Frontal cortex (tissue), 4 donors: ENCODE measurements around the gene HTRA3. TPM values are rescaled to one million over a fixed set of nuclear protein-coding genes. Genes with fewer than 3 reads are reported as not detected.

ENCODE experiments used
- DNase-seq, 2 donors: peaks; one replicate each; pipeline ENCODE4 v3.0.0; 2012; ENCODE audit warnings: low spot score in 2 of 2
- FAIRE-seq: peaks from 2 replicates; lab custom pipeline; 2012; peaks lifted over from hg19 to GRCh38; lab: Jason Lieb, UNC
- total RNA-seq: library from RNA; depleted of rRNA; stranded (reverse); fragments of >200 nt; gene quantifications from one replicate; pipeline ENCODE4 v1.2.3, GENCODE V29; 2014
- donor health status: control.
- donor health status: control.
- donor health status: control.

Gene HTRA3
- total RNA-seq, 1 donor from 2014 or later = 0.82 TPM

DNA sequence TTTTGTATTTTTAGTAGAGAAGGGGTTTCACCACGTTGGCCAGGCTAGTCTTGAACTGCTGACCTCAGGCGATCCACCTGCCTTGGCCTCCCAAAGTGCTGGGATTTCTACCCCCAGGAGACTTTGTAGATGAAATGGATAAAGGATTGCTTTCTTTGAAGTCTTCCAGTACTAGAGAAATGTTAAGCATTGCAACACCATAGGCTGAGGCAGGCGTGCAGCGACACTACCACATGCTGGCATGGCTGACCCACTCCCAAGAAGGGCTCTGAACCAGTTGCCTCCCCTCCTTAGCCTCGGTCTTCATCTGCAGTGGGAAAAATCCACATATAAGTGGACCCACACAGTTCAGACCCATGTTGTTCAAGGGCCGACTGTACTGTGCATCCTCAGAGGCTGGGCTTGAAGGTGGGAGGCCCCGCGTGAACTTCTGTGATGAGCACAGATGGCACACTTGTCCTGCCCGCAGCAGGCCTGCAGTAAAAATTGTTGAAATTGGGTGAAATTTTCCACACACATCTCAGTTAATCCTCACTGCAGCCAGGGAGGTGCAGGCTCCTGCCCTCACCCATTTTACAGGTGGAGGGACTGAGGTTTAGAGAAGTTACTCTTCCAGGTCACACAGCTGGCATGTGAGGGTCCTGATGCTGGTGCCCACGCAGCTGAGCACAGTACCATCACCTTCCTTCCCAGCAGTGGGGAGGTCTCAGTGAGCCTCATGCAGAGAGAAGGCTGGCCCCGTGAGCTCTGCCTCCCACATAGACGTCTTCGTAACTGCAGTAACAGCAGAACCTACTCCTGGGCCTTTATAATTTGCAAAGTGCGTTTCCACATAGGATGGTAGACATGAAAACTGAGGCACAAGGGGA is 35.5 kb downstream of the HTRA3 start:
- FAIRE-seq (no peak), DNase-seq (no peak)

DNA sequence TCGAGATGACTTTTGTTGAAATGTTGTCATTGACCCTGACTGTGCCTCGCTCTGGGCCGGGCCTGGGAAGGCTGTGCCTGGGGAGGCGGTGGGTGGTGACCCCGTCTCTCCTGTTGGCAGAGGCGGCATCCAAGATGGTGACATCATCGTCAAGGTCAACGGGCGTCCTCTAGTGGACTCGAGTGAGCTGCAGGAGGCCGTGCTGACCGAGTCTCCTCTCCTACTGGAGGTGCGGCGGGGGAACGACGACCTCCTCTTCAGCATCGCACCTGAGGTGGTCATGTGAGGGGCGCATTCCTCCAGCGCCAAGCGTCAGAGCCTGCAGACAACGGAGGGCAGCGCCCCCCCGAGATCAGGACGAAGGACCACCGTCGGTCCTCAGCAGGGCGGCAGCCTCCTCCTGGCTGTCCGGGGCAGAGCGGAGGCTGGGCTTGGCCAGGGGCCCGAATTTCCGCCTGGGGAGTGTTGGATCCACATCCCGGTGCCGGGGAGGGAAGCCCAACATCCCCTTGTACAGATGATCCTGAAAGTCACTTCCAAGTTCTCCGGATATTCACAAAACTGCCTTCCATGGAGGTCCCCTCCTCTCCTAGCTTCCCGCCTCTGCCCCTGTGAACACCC is 36.4 kb downstream of the HTRA3 start:
- DNase-seq = no peak

DNA sequence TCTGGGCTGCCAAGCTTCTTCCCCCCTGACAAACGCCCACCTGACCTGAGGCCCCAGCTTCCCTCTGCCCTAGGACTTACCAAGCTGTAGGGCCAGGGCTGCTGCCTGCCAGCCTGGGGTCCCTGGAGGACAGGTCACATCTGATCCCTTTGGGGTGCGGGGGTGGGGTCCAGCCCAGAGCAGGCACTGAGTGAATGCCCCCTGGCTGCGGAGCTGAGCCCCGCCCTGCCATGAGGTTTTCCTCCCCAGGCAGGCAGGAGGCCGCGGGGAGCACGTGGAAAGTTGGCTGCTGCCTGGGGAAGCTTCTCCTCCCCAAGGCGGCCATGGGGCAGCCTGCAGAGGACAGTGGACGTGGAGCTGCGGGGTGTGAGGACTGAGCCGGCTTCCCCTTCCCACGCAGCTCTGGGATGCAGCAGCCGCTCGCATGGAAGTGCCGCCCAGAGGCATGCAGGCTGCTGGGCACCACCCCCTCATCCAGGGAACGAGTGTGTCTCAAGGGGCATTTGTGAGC is 37.0 kb downstream of the HTRA3 start:
- FAIRE-seq = no peak
- peak in 1 of 2 donors; percentile 59 for DNase-seq

More for the DNA sequence above, 36.4 kb downstream of the HTRA3 start:
- no peak for FAIRE-seq

DNA sequence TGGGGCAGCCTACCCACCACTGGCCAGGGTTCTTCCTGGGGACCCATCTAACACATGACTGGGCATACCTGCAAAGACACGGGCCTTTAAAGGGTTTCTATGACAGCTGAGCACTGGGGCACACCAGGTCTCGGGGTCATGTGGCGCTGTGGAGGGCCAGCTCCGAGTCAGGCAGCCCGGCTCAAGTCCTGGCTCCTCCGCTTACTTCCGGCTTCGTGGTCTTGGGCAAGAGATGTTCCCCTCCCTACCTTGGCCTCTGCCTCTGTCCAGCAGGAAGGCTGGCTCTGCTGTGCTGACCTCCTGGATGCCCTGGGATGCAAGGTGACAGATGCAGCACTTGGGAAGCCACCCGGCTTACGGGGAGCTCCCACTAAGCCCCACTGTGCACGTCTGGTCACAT is 37.6 kb downstream of the HTRA3 start:
- FAIRE-seq = no peak
- no peak for DNase-seq

DNA sequence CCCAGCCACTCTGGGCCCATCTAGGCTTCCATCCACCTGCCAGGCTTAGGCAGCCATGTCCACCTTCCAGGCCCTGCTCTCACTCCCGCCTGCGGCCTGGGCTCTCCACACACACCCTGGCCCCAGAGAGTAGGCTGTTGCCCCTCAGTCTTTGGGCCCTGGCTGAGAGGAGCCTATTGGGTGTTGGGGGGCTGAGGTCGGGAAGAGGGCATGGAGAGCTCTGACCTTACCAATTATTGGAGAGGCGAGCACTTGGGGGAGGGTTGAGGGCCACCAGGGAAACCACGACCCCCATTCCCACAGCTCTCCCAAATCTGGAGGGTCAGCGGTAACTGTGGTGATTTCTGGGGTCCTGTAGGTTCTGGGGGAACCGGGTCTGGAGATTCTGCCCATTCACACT is 38.2 kb downstream of the HTRA3 start:
- DNase-seq (no peak), FAIRE-seq (no peak)

DNA sequence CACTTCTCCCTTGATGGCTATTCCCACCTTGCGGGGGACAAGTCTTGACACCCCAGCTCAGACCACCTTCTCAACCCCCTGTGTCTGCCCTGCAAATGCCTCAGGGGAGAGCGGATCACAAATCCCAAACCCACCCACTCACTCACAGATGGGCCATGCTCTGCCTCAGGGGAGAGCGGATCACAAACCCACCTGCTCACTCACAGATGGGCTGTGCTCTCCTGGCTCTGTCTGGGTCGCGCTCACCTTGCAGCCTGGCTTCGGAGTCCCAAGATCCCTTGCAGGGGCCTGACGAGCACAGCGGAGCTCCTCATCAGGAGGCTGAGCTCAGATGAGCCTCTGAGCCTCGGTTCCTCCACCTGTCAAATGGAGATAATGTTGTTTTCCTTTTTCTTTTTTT is 38.6 kb downstream of the HTRA3 start:
- FAIRE-seq (no peak), DNase-seq (no peak)

DNA sequence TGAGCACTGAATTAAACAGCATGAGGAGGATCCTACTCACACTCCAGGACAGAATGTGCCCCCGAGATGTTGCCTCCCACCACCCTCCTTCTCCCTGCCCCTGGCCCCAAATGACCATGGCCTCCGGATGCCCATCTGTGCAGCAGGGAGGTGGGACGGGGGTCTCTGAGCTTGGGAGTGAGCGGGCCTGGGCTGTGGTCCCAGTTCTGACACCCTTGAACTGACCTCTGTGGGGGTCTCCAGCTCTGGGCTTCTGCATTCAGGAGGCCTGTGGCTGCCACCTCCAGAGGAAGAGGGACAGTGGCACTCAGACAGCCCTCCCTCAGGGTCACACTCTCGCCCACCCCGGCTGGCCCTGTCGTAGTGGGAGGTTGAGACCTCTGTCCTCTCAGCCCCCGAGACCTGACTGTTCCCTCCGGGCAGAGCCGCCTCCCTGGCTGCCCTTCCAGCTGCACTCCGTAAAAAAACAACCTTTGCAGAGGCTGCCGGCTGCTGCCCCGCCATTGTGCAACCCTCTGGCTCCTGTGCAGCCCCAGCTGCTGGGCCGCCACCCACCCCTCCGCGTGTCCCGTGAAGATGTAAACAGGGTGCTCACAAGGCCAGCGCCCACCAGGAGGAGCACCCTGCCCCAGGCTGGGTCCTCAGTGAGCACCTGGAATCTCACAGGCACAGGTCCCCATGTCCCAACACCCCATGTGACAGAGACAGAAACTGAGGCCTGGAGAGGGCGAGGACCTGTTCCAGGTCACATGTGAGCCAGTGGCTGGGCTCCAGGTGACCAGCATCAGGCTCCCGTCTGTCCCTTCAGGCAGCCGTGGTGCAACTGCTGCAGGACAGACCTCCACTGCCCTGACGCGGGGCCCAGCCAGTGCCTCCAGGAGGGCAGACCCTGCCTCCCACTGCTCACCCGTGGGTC is 39.6 kb downstream of the HTRA3 start:
- FAIRE-seq (no peak), DNase-seq (no peak)

DNA sequence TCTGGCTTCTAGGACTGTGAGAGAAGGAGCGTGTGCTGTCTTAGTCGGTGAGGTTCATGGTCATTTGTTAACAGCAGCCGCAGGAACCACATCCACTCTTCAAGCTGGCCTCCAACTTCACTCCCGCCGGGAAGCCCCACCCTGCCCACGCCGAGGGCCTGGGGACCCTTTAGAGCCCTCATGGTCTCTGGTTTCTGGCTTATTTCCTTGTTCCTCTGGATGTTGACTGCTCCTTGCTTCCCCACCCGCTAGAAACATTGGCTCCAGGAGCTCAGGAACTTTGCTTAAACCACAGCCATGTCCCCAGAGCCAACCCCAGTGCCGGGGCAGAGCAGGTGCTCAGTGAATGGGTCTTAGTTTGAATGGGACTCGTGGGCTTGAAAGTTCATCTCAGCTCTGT is 40.8 kb downstream of the HTRA3 start:
- DNase-seq = no peak
- no peak for FAIRE-seq

DNA sequence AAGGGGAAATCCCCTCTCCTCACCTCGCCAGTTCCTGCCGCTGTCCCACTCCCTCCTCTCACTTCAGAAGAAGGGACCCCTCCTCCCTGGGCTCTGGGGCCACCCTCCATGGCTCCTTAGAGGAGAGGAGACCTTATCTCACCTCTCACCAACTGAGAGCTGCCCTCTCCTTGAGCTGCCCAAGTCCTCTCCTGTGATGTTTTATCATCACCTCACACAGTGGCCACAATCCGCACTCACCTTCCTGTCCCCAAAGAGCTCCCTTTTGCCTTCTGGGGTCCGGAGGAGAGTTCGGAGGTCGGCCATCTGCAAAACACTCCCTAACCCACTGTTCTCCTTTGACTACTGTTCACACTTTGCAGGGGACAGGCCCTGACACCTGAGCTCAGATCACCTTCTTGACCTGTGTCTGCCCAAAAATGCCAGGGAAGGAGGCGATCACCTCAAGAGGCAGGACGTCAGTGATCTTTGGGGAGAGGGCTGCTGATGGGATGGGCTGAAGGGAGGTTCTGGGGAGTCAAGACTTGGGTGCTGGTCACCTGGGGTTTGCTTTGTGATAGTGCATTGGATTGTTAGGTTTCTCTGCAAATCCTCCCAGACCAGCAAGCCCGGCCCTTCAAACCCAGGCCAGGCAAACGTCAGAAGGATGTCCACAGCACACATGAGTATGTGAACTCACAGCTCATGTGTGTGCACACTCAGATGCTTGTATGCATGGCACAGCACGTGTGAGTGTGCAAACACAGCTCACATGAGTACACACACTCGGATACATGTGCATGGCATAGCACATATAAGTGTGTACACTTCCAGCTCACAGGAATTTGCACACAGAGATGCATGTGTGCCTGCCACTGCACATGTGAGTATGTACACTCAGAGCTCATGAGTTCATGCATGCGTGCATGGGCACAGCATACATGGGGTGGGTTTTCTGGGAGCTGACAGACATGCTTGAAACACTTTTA is 41.8 kb downstream of the HTRA3 start:
- DNase-seq (no peak), FAIRE-seq (no peak)

DNA sequence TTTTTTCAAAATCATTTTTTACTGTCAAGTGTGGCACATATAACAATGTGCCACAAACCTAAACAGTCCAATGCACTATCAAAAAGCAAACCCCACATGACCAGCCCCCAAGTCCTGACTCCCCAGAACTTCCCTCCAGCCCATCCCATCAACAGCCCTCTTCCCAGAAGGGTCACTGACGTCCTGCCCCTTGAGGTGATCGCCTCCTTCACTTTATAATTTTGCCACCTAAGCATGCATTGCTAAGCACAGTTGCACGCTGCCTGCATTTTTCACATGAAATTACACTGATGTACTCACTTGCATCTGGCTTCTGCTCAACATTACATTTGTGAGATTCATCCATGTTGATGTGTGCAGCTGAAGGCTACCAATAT is 42.5 kb downstream of the HTRA3 start:
- no peak for DNase-seq
- FAIRE-seq = no peak

DNA sequence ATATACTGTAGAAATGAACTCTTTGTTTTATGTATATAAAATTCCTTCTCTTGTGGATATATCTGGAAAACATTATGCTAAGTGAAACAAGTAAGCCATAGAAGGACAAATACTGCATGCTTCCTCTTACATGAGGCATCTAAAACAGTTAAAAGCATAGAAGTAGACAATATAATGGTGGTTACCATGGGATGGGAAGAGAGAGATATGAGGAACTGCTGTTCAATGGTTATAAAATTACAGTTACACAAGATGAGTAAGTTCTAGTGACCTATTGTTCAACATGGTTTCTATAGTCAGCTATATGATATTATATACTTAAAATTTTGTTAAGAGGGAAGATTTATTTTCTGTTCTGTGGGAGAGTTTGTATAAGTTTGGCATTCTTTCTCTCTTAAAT is 43.4 kb downstream of the HTRA3 start:
- no peak for FAIRE-seq

DNA sequence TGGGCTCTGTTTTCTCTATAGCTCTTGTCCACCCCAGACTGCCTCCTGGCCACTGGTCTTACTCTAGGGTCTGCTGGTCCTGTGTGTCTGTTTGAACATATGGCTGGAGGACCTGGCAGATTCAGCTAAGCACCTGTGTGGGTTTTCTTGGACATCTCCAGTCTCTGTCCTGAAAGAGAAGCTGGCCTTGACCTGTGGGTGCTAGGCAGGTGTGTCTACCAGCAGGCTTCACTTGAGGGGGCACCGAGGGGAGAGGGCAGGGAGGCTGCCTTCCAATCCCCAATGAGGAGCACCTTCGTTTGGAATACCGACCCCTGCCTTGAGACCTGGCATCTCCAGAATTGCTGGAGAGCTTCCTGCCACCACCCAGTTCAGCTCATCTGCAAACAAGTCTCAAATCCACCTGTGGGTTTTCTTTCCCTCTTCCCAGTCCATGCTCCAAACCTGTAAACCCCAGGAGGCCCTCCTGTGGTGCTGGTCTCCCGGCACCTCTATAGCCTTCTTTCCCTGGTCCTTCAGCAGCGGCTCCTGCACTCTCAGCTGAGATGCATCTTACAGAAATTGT is 45.2 kb downstream of the HTRA3 start:
- FAIRE-seq (no peak), DNase-seq (no peak)

More for the DNA sequence above, 43.4 kb downstream of the HTRA3 start:
- DNase-seq = no peak

DNA sequence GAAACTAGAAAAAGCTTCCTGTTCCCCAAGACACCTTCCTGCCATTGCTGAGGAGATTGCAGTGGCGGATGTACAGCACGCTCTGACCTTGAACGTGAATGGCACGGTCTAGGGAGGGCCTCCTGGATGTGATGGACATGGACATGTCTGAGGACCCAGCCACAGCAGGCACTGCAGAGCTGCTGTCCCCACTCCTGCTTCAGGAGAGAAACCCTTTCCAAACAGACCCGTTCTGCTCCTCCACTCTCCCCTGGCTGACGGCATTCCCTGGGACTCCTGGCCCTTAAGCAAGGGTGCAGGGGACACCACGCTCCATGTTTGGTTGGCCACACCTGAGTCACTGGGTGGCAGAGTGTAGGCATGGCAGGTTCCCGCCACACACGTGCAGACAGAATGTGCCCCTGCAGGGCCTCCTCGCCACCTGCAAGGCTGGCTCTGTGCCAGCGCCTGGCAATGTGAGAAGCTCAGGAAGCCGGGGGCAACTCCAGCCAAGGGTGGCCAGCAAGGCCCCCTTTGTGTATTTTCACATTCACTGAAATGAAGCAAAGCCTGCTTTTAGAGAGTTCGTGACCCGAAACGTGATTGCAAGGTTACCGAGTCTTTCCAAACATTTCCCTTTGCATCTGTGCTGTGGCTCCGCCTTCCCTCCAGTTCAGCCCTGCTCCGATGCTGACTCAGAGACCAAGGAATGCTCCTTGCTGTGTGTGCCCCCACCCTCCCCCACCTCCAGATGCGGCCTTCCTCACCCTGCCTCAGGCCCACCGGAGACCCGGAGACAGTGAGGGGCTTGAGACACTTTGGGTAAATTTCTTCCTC is 46.1 kb downstream of the HTRA3 start:
- no peak for DNase-seq
- no peak for FAIRE-seq

DNA sequence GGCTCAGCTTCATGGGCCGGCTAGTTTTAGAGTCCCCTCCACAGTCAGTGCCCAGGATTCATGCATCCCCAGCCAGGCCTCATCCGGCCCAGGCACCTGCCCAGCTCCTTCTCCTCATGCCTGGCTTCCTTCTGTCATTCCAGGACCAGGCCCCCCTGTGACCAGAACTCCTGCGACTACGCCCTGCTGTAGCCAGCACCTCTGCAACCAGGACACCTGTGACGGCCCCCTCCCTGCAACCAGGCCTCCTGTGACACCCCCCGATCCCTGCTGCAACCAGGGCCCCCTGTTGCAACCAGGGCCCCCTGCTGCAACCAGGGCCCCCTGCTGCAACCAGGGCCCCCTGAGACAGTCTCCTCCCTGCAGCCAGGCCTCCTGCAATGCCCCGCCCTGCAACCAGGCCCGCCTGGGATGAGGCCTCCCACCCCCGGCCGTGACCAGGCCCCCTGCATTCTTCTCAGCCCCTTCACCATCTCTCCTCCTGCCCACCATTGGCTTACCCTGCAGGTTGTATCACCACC is 46.8 kb downstream of the HTRA3 start:
- no peak for DNase-seq
- no peak for FAIRE-seq

DNA sequence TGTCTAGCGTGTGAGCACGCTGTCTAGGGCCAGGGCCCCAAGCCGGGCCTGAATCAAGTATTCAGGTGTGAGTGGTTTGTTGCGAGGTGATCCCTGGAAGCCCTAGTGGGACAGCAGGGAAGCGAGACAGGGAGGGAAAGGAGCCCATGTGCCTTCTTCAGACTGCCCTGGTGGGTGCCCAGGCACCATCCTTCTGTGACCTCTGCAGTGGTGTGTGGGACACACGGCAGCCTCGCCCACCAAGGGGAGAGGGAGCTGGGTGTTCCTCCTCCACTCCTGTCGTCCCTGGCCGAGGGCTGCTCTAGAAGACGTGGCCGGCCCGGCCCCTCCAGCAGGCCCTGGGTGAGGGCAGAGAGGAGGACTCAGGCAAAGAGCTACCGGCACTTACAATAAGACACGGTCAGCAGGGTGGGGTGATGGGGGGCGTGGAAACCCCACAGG is 47.4 kb downstream of the HTRA3 start:
- DNase-seq = no peak
- no peak for FAIRE-seq

DNA sequence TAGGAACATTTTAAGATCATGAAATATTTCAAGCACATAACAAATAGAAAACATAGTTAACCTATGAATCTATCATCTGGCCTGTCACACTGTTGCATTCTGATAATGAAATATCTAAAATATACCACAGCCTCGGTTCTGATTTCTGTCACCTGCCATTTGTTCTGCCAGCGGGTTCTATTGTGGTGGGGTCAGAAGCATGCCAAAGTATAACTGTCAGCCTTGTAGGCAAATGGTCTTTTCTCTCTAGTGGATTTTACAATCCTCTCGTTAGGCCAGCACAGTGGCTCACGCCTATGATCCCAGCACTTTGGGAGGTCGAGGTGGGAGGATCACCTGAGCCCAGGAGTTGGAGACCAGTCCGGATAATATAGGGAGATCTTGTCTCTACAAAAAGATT is 47.9 kb downstream of the HTRA3 start:
- FAIRE-seq (no peak), DNase-seq (no peak)

DNA sequence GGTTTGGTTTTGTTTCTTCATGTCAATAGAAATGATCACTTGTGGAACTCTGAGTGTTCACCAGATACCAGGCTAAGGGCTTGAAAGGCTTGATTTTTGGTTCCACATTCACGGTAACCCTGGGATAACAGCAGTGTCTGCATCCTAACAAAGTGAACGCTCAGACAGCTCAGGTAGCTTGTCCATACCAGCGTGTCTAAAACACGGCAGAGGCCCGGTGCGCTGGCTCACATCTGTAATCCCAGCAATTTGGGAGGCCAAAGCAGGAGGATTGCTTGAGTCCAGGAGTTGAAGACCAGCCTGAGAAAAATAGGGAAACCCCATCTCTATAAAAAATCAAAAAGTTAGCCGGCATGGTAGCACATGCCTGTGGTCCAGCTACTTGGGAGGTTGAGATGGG is 49.0 kb downstream of the HTRA3 start:
- FAIRE-seq (no peak), DNase-seq (no peak)

DNA sequence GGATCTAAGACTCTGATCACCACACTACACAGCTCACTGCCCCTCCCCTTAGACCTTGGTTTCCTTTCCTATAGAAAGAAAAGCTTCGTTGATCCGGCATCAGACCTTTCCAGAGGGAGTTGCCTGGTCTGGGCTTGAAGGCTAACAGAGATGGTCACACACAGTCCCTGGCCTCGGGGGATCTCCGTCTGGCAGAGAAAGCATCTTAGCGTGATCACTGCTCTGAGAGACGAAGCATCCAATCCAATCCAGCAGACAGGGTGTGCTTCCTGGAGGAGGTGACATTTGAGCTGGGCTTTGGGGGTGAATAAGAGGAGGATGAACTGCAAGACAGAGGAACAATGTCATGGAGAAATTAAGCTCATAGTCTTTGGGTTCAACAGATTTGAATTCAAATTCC is 49.5 kb downstream of the HTRA3 start:
- no peak for FAIRE-seq

More for the DNA sequence above, 49.5 kb downstream of the HTRA3 start:
- DNase-seq = no peak
